Upper lobe of left lung (tissue), 6 donors: ENCODE data around the gene KDSR. TPM values are rescaled to one million over a fixed set of nuclear protein-coding genes. Genes with fewer than 3 reads are reported as not detected.

Source experiments
- ATAC-seq, 2 donors: fragments of 200-7000 bp; cut with Tn5 transposase; one replicate each; pipeline ENCODE4 v1.9.1; 2022; ENCODE audit warnings: mild to moderate bottlenecking in 2 of 2, moderate library complexity in 2 of 2; ENCODE audit not compliant: low FRiP score in 2 of 2
- DNase-seq, 2 donors: peaks; one replicate each; pipeline ENCODE4 v3.0.0-alpha.2; 2019 to 2020
- H3K27ac ChIP-seq, 4 donors: fragments of 200-600 bp; sonication (generic); one replicate each; pipeline ENCODE4 v1.5.1; 2016 to 2019
- H3K27me3 ChIP-seq, 4 donors: fragments of 200-600 bp; sonication (generic); one replicate each; pipeline ENCODE4 v1.5.1; 2017 to 2019
- H3K36me3 ChIP-seq, 4 donors: fragments of 200-600 bp; sonication (generic); one replicate each; pipeline ENCODE4 v1.5.1; 2016 to 2019
- H3K4me1 ChIP-seq, 4 donors: fragments of 200-600 bp; sonication (generic); one replicate each; pipeline ENCODE4 v1.5.1; 2018 to 2019
- H3K4me3 ChIP-seq, 4 donors: fragments of 200-600 bp; sonication (generic); one replicate each; pipeline ENCODE4 v1.5.1; 2017 to 2019; ENCODE audit warnings: mild to moderate bottlenecking in 2 of 4, moderate library complexity in 1 of 4
- H3K9me3 ChIP-seq, 4 donors: fragments of 200-600 bp; sonication (generic); one replicate each; pipeline ENCODE4 v1.5.1; 2018 to 2019
- EP300 ChIP-seq, 4 donors: sonication (generic); formaldehyde crosslinking; IDR thresholded peaks; one replicate each; pipeline ENCODE4 v1.5.1; 2017; ENCODE audit warnings: antibody characterized with exemption in 4 of 4, control low read depth in 2 of 4
- POLR2A ChIP-seq, 4 donors: fragments of 450-650 bp; IDR thresholded peaks; one replicate each; pipeline ENCODE4 v1.5.1; 2016 to 2017; ENCODE audit warnings: antibody characterized with exemption in 4 of 4, mild to moderate bottlenecking in 2 of 4
- POLR2AphosphoS5 ChIP-seq, 2 donors: sonication (generic); formaldehyde crosslinking; IDR thresholded peaks; one replicate each; pipeline ENCODE4 v1.5.1; 2017; ENCODE audit warnings: antibody characterized with exemption in 2 of 2
- WGBS, 2 donors: methylation state at CpG; one replicate each; pipeline ENCODE4 v1.1.5; 2017 to 2018; 5-methylcytosine and 5-hydroxymethylcytosine counted together
- total RNA-seq, 6 donors: library from RNA; depleted of rRNA in 4 of 6; stranded (reverse); fragments of >200 nt in 4 of 6; gene quantifications; one replicate each; pipeline versions ENCODE4 v1.1.0 to v1.2.1, GENCODE V29; 2016 to 2021
- TF ChIP-seq, protein P1 (sequence below), 6 experiments: fragments of 450-650 bp in 4 of 6; fragments of 200-600 bp in 2 of 6; sonication (generic) in 2 of 6; IDR thresholded peaks; one replicate each; pipeline ENCODE4 v1.5.1; 2016 to 2019; ENCODE audit warnings: antibody characterized with exemption in 6 of 6
- donor health status: DM: no; HTN: no; CAD: no; lungs with moderate emphysema.
- donor health status: DM: no; HTN: yes; CAD: no; lungs with severe emphysema.

The KDSR gene
- total RNA-seq, 6 donors from 2014 or later: 26.2 to 68.8 (median 45.2) TPM

- H3K27me3 ChIP-seq: peaks cover 0 to 5% (median 2%) of the 10 kb centered on the region in 4 donors
- 70 to 77% methylated on average over 3 of the region's 3 CpGs for WGBS, 2 donors
- H3K4me3 ChIP-seq: no peak overlapping the region
- ATAC-seq (no peak), DNase-seq (no peak)
- TF ChIP-seq, protein P1, sequence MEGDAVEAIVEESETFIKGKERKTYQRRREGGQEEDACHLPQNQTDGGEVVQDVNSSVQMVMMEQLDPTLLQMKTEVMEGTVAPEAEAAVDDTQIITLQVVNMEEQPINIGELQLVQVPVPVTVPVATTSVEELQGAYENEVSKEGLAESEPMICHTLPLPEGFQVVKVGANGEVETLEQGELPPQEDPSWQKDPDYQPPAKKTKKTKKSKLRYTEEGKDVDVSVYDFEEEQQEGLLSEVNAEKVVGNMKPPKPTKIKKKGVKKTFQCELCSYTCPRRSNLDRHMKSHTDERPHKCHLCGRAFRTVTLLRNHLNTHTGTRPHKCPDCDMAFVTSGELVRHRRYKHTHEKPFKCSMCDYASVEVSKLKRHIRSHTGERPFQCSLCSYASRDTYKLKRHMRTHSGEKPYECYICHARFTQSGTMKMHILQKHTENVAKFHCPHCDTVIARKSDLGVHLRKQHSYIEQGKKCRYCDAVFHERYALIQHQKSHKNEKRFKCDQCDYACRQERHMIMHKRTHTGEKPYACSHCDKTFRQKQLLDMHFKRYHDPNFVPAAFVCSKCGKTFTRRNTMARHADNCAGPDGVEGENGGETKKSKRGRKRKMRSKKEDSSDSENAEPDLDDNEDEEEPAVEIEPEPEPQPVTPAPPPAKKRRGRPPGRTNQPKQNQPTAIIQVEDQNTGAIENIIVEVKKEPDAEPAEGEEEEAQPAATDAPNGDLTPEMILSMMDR (IDR thresholded peaks at IDR 0.05): no peak
- TF ChIP-seq POLR2A (IDR thresholded peaks at IDR 0.05) (no peak), POLR2AphosphoS5 (IDR thresholded peaks at IDR 0.05) (no peak), EP300 (IDR thresholded peaks at IDR 0.05) (no peak)
- H3K9me3 ChIP-seq: no peaks in the 10 kb centered on the region
- H3K27ac ChIP-seq: no peak overlapping the region
- H3K36me3 ChIP-seq: no peaks in the 10 kb centered on the region
- peaks cover 6 to 19% (median 12%) of the 10 kb centered on the region in 4 donors for H3K4me1 ChIP-seq
Observed at GRCh38 chr18:63315131-63315662, 51.8 kb downstream of the KDSR start.

GRCh38 chr18:63314062-63314790 is 52.8 kb downstream of the KDSR start:
- H3K9me3 ChIP-seq: no peaks in the 10 kb centered on the region
- TF ChIP-seq, protein P1 (IDR thresholded peaks at IDR 0.05): no peak
- TF ChIP-seq POLR2AphosphoS5 (IDR thresholded peaks at IDR 0.05): no peak
- no peak for TF ChIP-seq EP300 (IDR thresholded peaks at IDR 0.05)
- no peak for TF ChIP-seq POLR2A (IDR thresholded peaks at IDR 0.05)
- H3K4me3 ChIP-seq: no peak overlapping the region
- H3K27me3 ChIP-seq: peaks cover 0 to 5% (median 2%) of the 10 kb centered on the region in 4 donors
- 57 to 71% methylated on average over 4 of the region's 4 CpGs for WGBS, 2 donors
- DNase-seq: no peak
- peaks cover 6 to 15% (median 10%) of the 10 kb centered on the region in 4 donors for H3K4me1 ChIP-seq
- no peak overlapping the region for H3K27ac ChIP-seq
- H3K36me3 ChIP-seq: no peaks in the 10 kb centered on the region
- no peak for ATAC-seq

GRCh38 chr18:63313396-63313917 is 53.5 kb downstream of the KDSR start:
- H3K9me3 ChIP-seq: no peaks in the 10 kb centered on the region
- no peaks in the 10 kb centered on the region for H3K36me3 ChIP-seq
- TF ChIP-seq POLR2A (IDR thresholded peaks at IDR 0.05) (no peak), POLR2AphosphoS5 (IDR thresholded peaks at IDR 0.05) (no peak)
- TF ChIP-seq, protein P1 (IDR thresholded peaks at IDR 0.05): no peak
- no peak for ATAC-seq
- H3K27me3 ChIP-seq: peaks cover 0 to 4% (median 2%) of the 10 kb centered on the region in 4 donors
- no peak overlapping the region for H3K27ac ChIP-seq
- DNase-seq: no peak
- no peak overlapping the region for H3K4me3 ChIP-seq
- 83 to 93% methylated on average over 5 of the region's 5 CpGs for WGBS, 2 donors
- H3K4me1 ChIP-seq: peaks cover 2 to 8% (median 4%) of the 10 kb centered on the region in 4 donors

- Histone ChIP-seq H3K27ac (no peak overlapping the region), H3K9me3 (no peaks in the 10 kb centered on the region), H3K27me3 (no peaks in the 10 kb centered on the region), H3K36me3 (no peaks in the 10 kb centered on the region), H3K4me3 (no peak overlapping the region), H3K4me1 (peaks cover 0 to 2% (median under 1%) of the 10 kb centered on the region in 4 donors)
- ATAC-seq (no peak), DNase-seq (no peak)
- no peak for TF ChIP-seq POLR2A (IDR thresholded peaks at IDR 0.05)
- TF ChIP-seq POLR2AphosphoS5 (IDR thresholded peaks at IDR 0.05): no peak
- 68 to 73% methylated on average over 5 of the region's 5 CpGs for WGBS, 2 donors
Observed at GRCh38 chr18:63312737-63313395, 54.1 kb downstream of the KDSR start.

- no peak overlapping the region for H3K27ac ChIP-seq
- no peak overlapping the region for H3K4me3 ChIP-seq
- H3K9me3 ChIP-seq: no peaks in the 10 kb centered on the region
- ATAC-seq (no peak), DNase-seq (no peak)
- no peak for TF ChIP-seq EP300 (IDR thresholded peaks at IDR 0.05)
- no peaks in the 10 kb centered on the region for H3K36me3 ChIP-seq
- WGBS, 2 donors: 95 to 96% methylated on average over 3 of the region's 3 CpGs
- H3K4me1 ChIP-seq: peaks cover 0 to 2% (median 0%) of the 10 kb centered on the region in 4 donors
- H3K27me3 ChIP-seq: no peaks in the 10 kb centered on the region
Observed at GRCh38 chr18:63312019-63312409, 55.0 kb downstream of the KDSR start.
